T-helper 1 cell treated with Interleukin-12 subunit alpha and Interleukin-12 subunit beta and Interleukin-4 antibody, amounts not matched to agents 30 ng/mL and 1 ng/mL, for 36 hours (primary cell): Measurements from ENCODE around the gene RABL3. TPM values are rescaled to one million over a fixed set of nuclear protein-coding genes. Genes with fewer than 3 reads are reported as not detected.
"Not testable (repeated sequence)": the region's sequence is repeated elsewhere in the genome, so short reads cannot be mapped to it uniquely, and the experiment has no call there.

ENCODE experiments used
- intact Hi-C: fragments of 100-400 bp; cut with micrococcal nuclease; formaldehyde crosslinking; loops from one replicate; pipeline ENCODE4 v1.15.1; 2024
- total RNA-seq: library from RNA; stranded (reverse); gene quantifications from 2 replicates; pipeline ENCODE4 v1.2.3, GENCODE V29; 2022

The RABL3 gene
- total RNA-seq, 1 donor from 2014 or later = 18.2 TPM

GRCh38 chr3:120648290-120648689 is 94.0 kb downstream of the RABL3 start:
- intact Hi-C loops = no loop called here

- intact Hi-C loops = no loop called here
These were observed 95.4 kb downstream of the RABL3 start for GRCh38 chr3:120646771-120647432.

GRCh38 chr3:120645083-120645845 is 97.1 kb downstream of the RABL3 start:
- intact Hi-C loops = no loop called here

GRCh38 chr3:120642368-120642948 is 99.9 kb downstream of the RABL3 start:
- intact Hi-C loops = no loop called here

GRCh38 chr3:120641696-120642246 is 100.5 kb downstream of the RABL3 start:
- intact Hi-C loops = no loop called here

- intact Hi-C loops = no loop called here
These were observed 102.1 kb downstream of the RABL3 start for GRCh38 chr3:120640231-120640630.

- intact Hi-C loops = not testable (repeated sequence)
These were observed 103.5 kb downstream of the RABL3 start for GRCh38 chr3:120638820-120639219.

- intact Hi-C loops = no loop called here
These were observed 104.3 kb downstream of the RABL3 start for GRCh38 chr3:120637851-120638559.

- intact Hi-C loops = no loop called here
These were observed 105.4 kb downstream of the RABL3 start for GRCh38 chr3:120636795-120637401.

Other genes starting within 250 kb of the RABL3 start
- 117 and 121 TPM in 2 replicates for gene NDUFB4, start 146.2 kb downstream of the RABL3 start, total RNA-seq
- 0.39 and 0.61 TPM in 2 replicates for gene HGD, start 60.3 kb downstream of the RABL3 start, total RNA-seq
- 29.0 and 30.2 TPM in 2 replicates for gene GTF2E1, start 228 bp upstream of the RABL3 start, total RNA-seq
- gene STXBP5L, start 165.7 kb upstream of the RABL3 start, total RNA-seq = not detected in 2 replicates